CD14-positive monocyte (primary cell): ENCODE measurements around the gene ATXN1. TPM values are rescaled to one million over a fixed set of nuclear protein-coding genes. Genes with fewer than 3 reads are reported as not detected.

Experiments used
- DNase-seq, 3 donors: peaks; one replicate each; pipeline ENCODE4 v3.0.0-alpha.2; 2011 to 2022
- H2AFZ ChIP-seq: 2 replicates; pipeline ENCODE4 v1.6.0; 2012; ENCODE audit warnings: mild to moderate bottlenecking, low read depth, low read length, inconsistent platforms; ENCODE audit not compliant: insufficient read depth, poor library complexity, severe bottlenecking
- H3K27ac ChIP-seq, 2 donors: 1 replicate in 1 of 2; 2 replicates in 1 of 2; pipeline ENCODE4 v1.5.1; 2012 to 2013; ENCODE audit warnings: low read length in 2 of 2, control low read depth in 1 of 2, inconsistent platforms in 1 of 2, low read depth in 1 of 2, mild to moderate bottlenecking in 1 of 2
- H3K27me3 ChIP-seq, 2 donors: one replicate each; pipeline versions ENCODE4 v1.6.0 to v1.6.1; 2011 to 2013; ENCODE audit warnings: low read length in 2 of 2; ENCODE audit not compliant: control insufficient read depth in 2 of 2, insufficient read depth in 2 of 2
- H3K36me3 ChIP-seq, 2 donors: replicated peaks in 1 of 2; 1 replicate in 1 of 2; 2 replicates in 1 of 2; pipeline versions ENCODE4 v1.5.1 to v1.6.1; 2012 to 2013; ENCODE audit warnings: low read length in 2 of 2, control low read depth in 1 of 2, inconsistent platforms in 1 of 2, mild to moderate bottlenecking in 1 of 2; ENCODE audit not compliant: insufficient read depth in 2 of 2, control insufficient read depth in 1 of 2
- H3K4me1 ChIP-seq, 2 donors: 1 replicate in 1 of 2; 2 replicates in 1 of 2; pipeline versions ENCODE4 v1.5.1 to v1.6.1; 2012 to 2013; ENCODE audit warnings: low read length in 2 of 2, control low read depth in 1 of 2, inconsistent platforms in 1 of 2, mild to moderate bottlenecking in 1 of 2, moderate library complexity in 1 of 2; ENCODE audit not compliant: insufficient read depth in 2 of 2, control insufficient read depth in 1 of 2
- H3K4me2 ChIP-seq: replicated peaks from 2 replicates; pipeline ENCODE3; 2012; ENCODE audit warnings: low read length, moderate library complexity, mild to moderate bottlenecking; ENCODE audit not compliant: poor library complexity, severe bottlenecking; ENCODE audit errors: extremely low read depth
- H3K4me3 ChIP-seq, 3 experiments: fragments of 200-600 bp in 1 of 3; sonication (generic) in 1 of 3; replicated peaks in 1 of 3; 1 replicate in 2 of 3; 2 replicates in 1 of 3; pipeline ENCODE4 v1.5.1; 2011 to 2013; ENCODE audit warnings: low read length in 3 of 3, mild to moderate bottlenecking in 3 of 3, control low read depth in 2 of 3, low read depth in 2 of 3, inconsistent platforms in 1 of 3, moderate library complexity in 1 of 3
- H3K79me2 ChIP-seq: 2 replicates; pipeline ENCODE4 v1.6.0; 2012; ENCODE audit warnings: mild to moderate bottlenecking, control low read depth, inconsistent platforms, low read length, moderate library complexity; ENCODE audit not compliant: insufficient read depth
- H3K9ac ChIP-seq: 2 replicates; pipeline ENCODE4 v1.6.0; 2017; ENCODE audit warnings: low read length, mild to moderate bottlenecking; ENCODE audit not compliant: insufficient read depth, poor library complexity, severe bottlenecking
- H3K9me3 ChIP-seq, 2 donors: replicated peaks in 1 of 2; 1 replicate in 1 of 2; 2 replicates in 1 of 2; pipeline versions ENCODE4 v1.5.1 to v1.6.1; 2012 to 2013; ENCODE audit warnings: low read length in 2 of 2, control low read depth in 1 of 2; ENCODE audit not compliant: control insufficient read depth in 1 of 2, insufficient read depth in 1 of 2
- H4K20me1 ChIP-seq: 2 replicates; pipeline ENCODE4 v1.6.0; 2012; ENCODE audit warnings: mild to moderate bottlenecking, low read length, control low read depth, moderate library complexity; ENCODE audit not compliant: insufficient read depth
- H3K27ac Mint-ChIP-seq, 7 donors: one replicate each; pipeline ENCODE4 v1.8.0; 2020; ENCODE audit warnings: mild to moderate bottlenecking in 7 of 7, mixed read lengths in 7 of 7, moderate library complexity in 6 of 7, inconsistent platforms in 2 of 7
- H3K27me3 Mint-ChIP-seq, 3 donors: one replicate each; pipeline ENCODE4 v1.8.0; 2021 to 2022; ENCODE audit warnings: low read depth in 3 of 3, mild to moderate bottlenecking in 3 of 3, mixed read lengths in 3 of 3, moderate library complexity in 3 of 3, inconsistent platforms in 1 of 3
- H3K36me3 Mint-ChIP-seq, 2 donors: one replicate each; pipeline ENCODE4 v1.8.0; 2020; ENCODE audit warnings: mixed read lengths in 2 of 2, inconsistent platforms in 1 of 2, mild to moderate bottlenecking in 1 of 2
- H3K4me1 Mint-ChIP-seq: one replicate; pipeline ENCODE4 v1.8.0; 2020; ENCODE audit warnings: mild to moderate bottlenecking, mixed read lengths
- H3K4me3 Mint-ChIP-seq, 2 donors: one replicate each; pipeline ENCODE4 v1.8.0; 2020; ENCODE audit warnings: mild to moderate bottlenecking in 2 of 2, mixed read lengths in 2 of 2, moderate library complexity in 1 of 2
- H3K9me3 Mint-ChIP-seq, 7 donors: one replicate each; pipeline ENCODE4 v1.8.0; 2020 to 2022; ENCODE audit warnings: mixed read lengths in 7 of 7, mild to moderate bottlenecking in 6 of 7, moderate library complexity in 6 of 7, inconsistent platforms in 2 of 7
- CTCF ChIP-seq: fragments of 200-600 bp; IDR thresholded peaks from one replicate; pipeline ENCODE4 v1.8.0; 2022; ENCODE audit warnings: antibody characterized with exemption, mild to moderate bottlenecking
- WGBS: methylation state at CpG from one replicate; pipeline ENCODE4 v1.1.5; 2013; ENCODE audit warnings: missing lambda C conversion rate; ENCODE audit not compliant: insufficient coverage; 5-methylcytosine and 5-hydroxymethylcytosine counted together
- intact Hi-C, 2 donors: fragments of 100-400 bp; cut with micrococcal nuclease; formaldehyde crosslinking; loops; one replicate each; pipeline versions ENCODE4 v1.15.0 to v1.15.1; 2023
- polyA plus RNA-seq, 3 donors: library from polyadenylated mRNA; depleted of rRNA in 1 of 3; unstranded in 2 of 3; stranded (reverse) in 1 of 3; fragments of 300-500 nt in 2 of 3; fragments of >200 nt in 1 of 3; fragmentation: Illumina TruSeq in 2 of 3; gene quantifications; 1 replicate in 2 of 3; 2 replicates in 1 of 3; pipeline ENCODE4 v1.2.3, GENCODE V29; 2012 to 2021

ATXN1 gene
- polyA plus RNA-seq, 3 donors, result 8.8 to 19.1 (median 10.9) TPM

- Histone ChIP-seq H3K4me2 (peak overlapping the region; percentile 56), H3K36me3 (no peaks in the 10 kb centered on the region)
- TF ChIP-seq CTCF, result no peak
Measured at GRCh38 chr6:16681260-16681873, 79.9 kb downstream of the ATXN1 start.

GRCh38 chr6:16679050-16679449, 82.2 kb downstream of the ATXN1 start:
- peak overlapping the region in 1 of 7 donors; percentile 55 for H3K27ac Mint-ChIP-seq
- intact Hi-C loops, result loop anchor here in 1 of 2 donors (5.0 kb wide), 1 partner anchor 33 kb away; no protein-coding TSS in a partner anchor
- Histone ChIP-seq H3K27ac (no peak overlapping the region), H3K36me3 (no peaks in the 10 kb centered on the region), H3K4me3 (no peak overlapping the region), H2AFZ (no peak overlapping the region), H3K27me3 (no peaks in the 10 kb centered on the region), H3K79me2 (peaks cover 58% of the 10 kb centered on the region), H3K4me1 (peaks cover 46 to 52% of the 10 kb centered on the region in 2 donors), H3K4me2 (no peak overlapping the region), H3K9me3 (no peaks in the 10 kb centered on the region), H4K20me1 (no peaks in the 10 kb centered on the region), H3K9ac (no peak overlapping the region)
- no peak for DNase-seq
- 92% methylated on average over 1 of the region's 1 CpG for WGBS
- no peak overlapping the region for H3K4me3 Mint-ChIP-seq
- H3K27me3 Mint-ChIP-seq, result no peaks in the 10 kb centered on the region
- H3K36me3 Mint-ChIP-seq, result peaks cover 11 to 19% of the 10 kb centered on the region in 2 donors
- peaks cover 57% of the 10 kb centered on the region for H3K4me1 Mint-ChIP-seq
- H3K9me3 Mint-ChIP-seq, result peaks cover 0 to 5% (median 0%) of the 10 kb centered on the region in 7 donors
- TF ChIP-seq CTCF, result no peak

More at GRCh38 chr6:16681260-16681873, 79.9 kb downstream of the ATXN1 start:
- peak overlapping the region in 1 of 3 experiments; percentile 42 for H3K4me3 ChIP-seq
- peak overlapping the region; percentile 82 to 92 for H3K27ac ChIP-seq
- Mint-ChIP-seq H3K27me3 (no peaks in the 10 kb centered on the region), H3K4me1 (peaks cover 62% of the 10 kb centered on the region), H3K9me3 (peaks cover 0 to 5% (median 0%) of the 10 kb centered on the region in 7 donors), H3K4me3 (peak overlapping the region in 1 of 2 donors; percentile 46), H3K27ac (peak overlapping the region; percentile 90 to 98 (median 97)), H3K36me3 (peaks cover 7 to 15% of the 10 kb centered on the region in 2 donors)
- H3K9ac ChIP-seq, result peak overlapping the region; percentile 23
- no peaks in the 10 kb centered on the region for H3K9me3 ChIP-seq
- peaks cover 61% of the 10 kb centered on the region for H3K79me2 ChIP-seq
- H3K27me3 ChIP-seq, result no peaks in the 10 kb centered on the region
- H3K4me1 ChIP-seq, result peaks cover 56 to 69% of the 10 kb centered on the region in 2 donors
- no peaks in the 10 kb centered on the region for H4K20me1 ChIP-seq
- intact Hi-C loops, result loop anchor here (5.0 to 10.0 kb wide), 3 partner anchors 46 to 97 kb away; partner anchors contain the start of gene ATXN1 (in 2 of the 2)
- DNase-seq, result peak; percentile 85 to 95 (median 92)
- H2AFZ ChIP-seq, result no peak overlapping the region
- 51% methylated on average over 3 of the region's 8 CpGs for WGBS
